NCI-H748 treated with DMSO at 0.1 percent for 48 hours (cell line): ENCODE data around the gene NPTN.
"Not testable (repeated sequence)": the region's sequence is repeated elsewhere in the genome, so short reads cannot be mapped to it uniquely, and the experiment has no call there.

Experiments
- DNase-seq: peaks from one replicate; lab custom pipeline; 2025; lab: John Stamatoyannopoulos, UW

Gene NPTN

GRCh38 chr15:73570355-73571032 is 62.7 kb downstream of the NPTN start:
- no peak for DNase-seq

- DNase-seq = no peak
Measured at GRCh38 chr15:73569361-73569760, 63.8 kb downstream of the NPTN start.

- no peak for DNase-seq
Measured at GRCh38 chr15:73568564-73569280, 64.5 kb downstream of the NPTN start.

GRCh38 chr15:73567020-73567419 is 66.2 kb downstream of the NPTN start:
- DNase-seq = no peak

GRCh38 chr15:73564255-73564654 is 68.9 kb downstream of the NPTN start:
- no peak for DNase-seq

- DNase-seq = peak; percentile 42
Measured at GRCh38 chr15:73560501-73561117, 72.6 kb downstream of the NPTN start.

- no peak for DNase-seq
Measured at GRCh38 chr15:73558529-73558928, 74.7 kb downstream of the NPTN start.

GRCh38 chr15:73555080-73555479 is 78.1 kb downstream of the NPTN start:
- DNase-seq = no peak

GRCh38 chr15:73550190-73550589 is 83.0 kb downstream of the NPTN start:
- no peak for DNase-seq

- DNase-seq = not testable (repeated sequence)
Measured at GRCh38 chr15:73548925-73549324, 84.3 kb downstream of the NPTN start.

GRCh38 chr15:73541479-73541878 is 91.7 kb downstream of the NPTN start:
- no peak for DNase-seq

GRCh38 chr15:73540161-73540560 is 93.0 kb downstream of the NPTN start:
- no peak for DNase-seq

GRCh38 chr15:73539212-73540128 is 93.7 kb downstream of the NPTN start:
- no peak for DNase-seq

GRCh38 chr15:73538563-73539211 is 94.5 kb downstream of the NPTN start:
- no peak for DNase-seq

- no peak for DNase-seq
Measured at GRCh38 chr15:73538123-73538522, 95.1 kb downstream of the NPTN start.

GRCh38 chr15:73530649-73531048 is 102.5 kb downstream of the NPTN start:
- no peak for DNase-seq

- DNase-seq = no peak
Measured at GRCh38 chr15:73527598-73527997, 105.6 kb downstream of the NPTN start.

GRCh38 chr15:73524919-73525318 is 108.3 kb downstream of the NPTN start:
- no peak for DNase-seq

GRCh38 chr15:73522011-73522410 is 111.2 kb downstream of the NPTN start:
- DNase-seq = no peak

- DNase-seq = no peak
Measured at GRCh38 chr15:73518876-73519733, 114.1 kb downstream of the NPTN start.
